Neural cell (in vitro differentiated cells): ENCODE results near the gene TADA3.

Source experiments
- CTCF ChIP-seq: fragments of 450-650 bp; IDR thresholded peaks from 2 replicates; pipeline ENCODE4 v1.5.1; 2014; ENCODE audit warnings: antibody characterized with exemption, mild to moderate bottlenecking, moderate library complexity; ENCODE audit not compliant: poor library complexity, severe bottlenecking
- EZH2 ChIP-seq: fragments of 200-600, 300-800 bp; shearing (Covaris generic), sonication (generic); IDR thresholded peaks from 2 replicates; pipeline ENCODE4 v1.6.1; 2014; ENCODE audit warnings: antibody characterized with exemption, low read length, borderline replicate concordance, mild to moderate bottlenecking; ENCODE audit not compliant: insufficient read depth, poor library complexity, severe bottlenecking
- POLR2AphosphoS5 ChIP-seq: IDR thresholded peaks from 2 replicates; pipeline ENCODE4 v1.6.1; 2012
- RAD21 ChIP-seq: fragments of 450-650 bp; conservative IDR thresholded peaks from 2 replicates; pipeline ENCODE4 v1.6.1; 2014; ENCODE audit warnings: antibody characterized with exemption, mild to moderate bottlenecking, moderate library complexity

GRCh38 chr3:9784965-9785364 lies 7.3 kb downstream of the TADA3 start:
- no peak for TF ChIP-seq CTCF
- TF ChIP-seq POLR2AphosphoS5, result no peak
- TF ChIP-seq EZH2, result no peak
- TF ChIP-seq RAD21, result no peak
